GM18907 (cell line): ENCODE data around the gene MOB1A.

Experiments used
- ATAC-seq: cut with Tn5 transposase; IDR thresholded peaks from one replicate; pipeline ENCODE4 v1.9.1; 2021; ENCODE audit warnings: mild to moderate bottlenecking, moderate library complexity; ENCODE audit not compliant: unreplicated experiment

Gene MOB1A

DNA sequence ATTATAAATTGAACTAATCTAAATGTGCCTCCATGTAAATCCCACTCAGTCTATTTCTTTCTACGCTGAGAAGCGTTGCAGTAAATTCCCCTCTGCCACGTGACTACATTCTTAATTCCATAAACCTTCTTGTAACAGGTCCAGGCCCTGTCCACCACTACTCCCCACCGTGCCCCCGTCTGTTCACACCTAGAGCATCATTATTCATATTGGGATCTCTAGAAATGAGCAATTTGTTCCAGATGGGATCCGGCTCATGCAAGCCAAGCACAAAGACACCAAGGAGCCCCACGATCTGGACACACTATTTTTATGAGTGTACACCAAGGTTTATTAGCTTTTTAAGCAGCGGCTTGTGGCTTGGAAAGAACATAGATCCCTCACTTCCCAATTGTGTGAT lies 69.1 kb downstream of the MOB1A start:
- no peak for ATAC-seq

GRCh38 chr2:74107071-74107470 lies 71.6 kb downstream of the MOB1A start:
- no peak for ATAC-seq

GRCh38 chr2:74105413-74105812 lies 73.3 kb downstream of the MOB1A start:
- ATAC-seq, result no peak

GRCh38 chr2:74104839-74105238 lies 73.8 kb downstream of the MOB1A start:
- no peak for ATAC-seq

GRCh38 chr2:74103763-74104162 lies 74.9 kb downstream of the MOB1A start:
- ATAC-seq, result no peak
